Gastroesophageal sphincter (tissue), 4 donors: ENCODE measurements around the gene ZNF415. TPM values are rescaled to one million over a fixed set of nuclear protein-coding genes. Genes with fewer than 3 reads are reported as not detected.

Source experiments
- ATAC-seq: fragments of 150-250 bp; one replicate; pipeline ENCODE4 v1.9.1; 2016; ENCODE audit warnings: mild to moderate bottlenecking, moderate library complexity
- H3K27ac ChIP-seq, 4 donors: fragments of 200-600 bp; sonication (generic) in 3 of 4; 1 replicate in 3 of 4; 2 replicates in 1 of 4; pipeline ENCODE4 v1.5.1; 2016 to 2019
- H3K27me3 ChIP-seq: fragments of 200-600 bp; sonication (generic); one replicate; pipeline ENCODE4 v1.5.1; 2019
- H3K36me3 ChIP-seq, 2 donors: fragments of 200-600 bp; sonication (generic); one replicate each; pipeline ENCODE4 v1.5.1; 2019; ENCODE audit warnings: control low read depth in 1 of 2
- H3K4me1 ChIP-seq, 3 donors: fragments of 200-600 bp; sonication (generic); 1 replicate in 2 of 3; 2 replicates in 1 of 3; pipeline ENCODE4 v1.5.1; 2016 to 2019; ENCODE audit warnings: control low read depth in 2 of 3
- H3K4me3 ChIP-seq, 2 donors: fragments of 200-600 bp; sonication (generic); one replicate each; pipeline ENCODE4 v1.5.1; 2019; ENCODE audit warnings: mild to moderate bottlenecking in 1 of 2, moderate library complexity in 1 of 2
- H3K9me3 ChIP-seq, 3 donors: fragments of 200-600 bp; sonication (generic); one replicate each; pipeline ENCODE4 v1.5.1; 2017 to 2019; ENCODE audit warnings: control low read depth in 2 of 3
- EP300 ChIP-seq: sonication (generic); formaldehyde crosslinking; IDR thresholded peaks from one replicate; pipeline ENCODE4 v1.6.1; 2017; ENCODE audit warnings: antibody characterized with exemption, mild to moderate bottlenecking
- POLR2A ChIP-seq, 2 donors: fragments of 450-650 bp; IDR thresholded peaks; one replicate each; pipeline ENCODE4 v1.6.1; 2017; ENCODE audit warnings: antibody characterized with exemption in 2 of 2, mild to moderate bottlenecking in 2 of 2, moderate library complexity in 1 of 2
- POLR2AphosphoS5 ChIP-seq: sonication (generic); formaldehyde crosslinking; IDR thresholded peaks from one replicate; pipeline ENCODE4 v1.6.1; 2017; ENCODE audit warnings: antibody characterized with exemption
- WGBS, 2 donors: methylation state at CpG; one replicate each; pipeline ENCODE4 v1.1.5; 2018; ENCODE audit warnings: low coverage in 1 of 2; 5-methylcytosine and 5-hydroxymethylcytosine counted together
- total RNA-seq, 4 donors: library from RNA; depleted of rRNA; stranded (reverse); fragments of >200 nt; gene quantifications; one replicate each; pipeline ENCODE4 v1.1.0, GENCODE V29; 2016
- TF ChIP-seq, protein P1 (sequence below), 4 experiments: fragments of 200-600 bp in 2 of 4; fragments of 450-650 bp in 2 of 4; sonication (generic) in 1 of 4; IDR thresholded peaks; one replicate each; pipeline ENCODE4 v1.5.1; 2017 to 2019; ENCODE audit warnings: antibody characterized with exemption in 4 of 4, mild to moderate bottlenecking in 2 of 4, moderate library complexity in 2 of 4

Gene ZNF415
- total RNA-seq, 4 donors from 2014 or later, result 8.6 to 35.0 (median 14.1) TPM

DNA sequence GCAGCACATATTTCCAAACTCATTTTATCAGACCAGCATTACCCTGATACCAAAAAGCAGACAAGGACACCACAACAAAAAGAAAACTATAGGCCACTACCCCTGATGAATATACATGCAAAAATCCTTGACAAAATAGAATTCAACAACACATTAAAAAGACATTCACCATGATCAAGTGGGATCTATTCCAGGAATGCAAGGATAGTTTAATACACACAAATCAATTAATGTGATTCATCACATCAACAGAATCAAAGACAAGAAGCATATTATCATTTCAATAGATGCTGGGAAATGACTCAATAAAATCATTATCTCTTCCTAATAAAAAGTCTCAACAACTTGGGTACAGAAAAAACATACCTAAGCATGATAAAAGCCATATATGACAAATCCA, 14.9 kb upstream of the ZNF415 start:
- no peaks in the 10 kb centered on the region for H3K27me3 ChIP-seq
- TF ChIP-seq POLR2AphosphoS5, result no peak
- TF ChIP-seq EP300, result no peak
- no peak for TF ChIP-seq POLR2A (IDR thresholded peaks at IDR 0.05)
- TF ChIP-seq, protein P1, sequence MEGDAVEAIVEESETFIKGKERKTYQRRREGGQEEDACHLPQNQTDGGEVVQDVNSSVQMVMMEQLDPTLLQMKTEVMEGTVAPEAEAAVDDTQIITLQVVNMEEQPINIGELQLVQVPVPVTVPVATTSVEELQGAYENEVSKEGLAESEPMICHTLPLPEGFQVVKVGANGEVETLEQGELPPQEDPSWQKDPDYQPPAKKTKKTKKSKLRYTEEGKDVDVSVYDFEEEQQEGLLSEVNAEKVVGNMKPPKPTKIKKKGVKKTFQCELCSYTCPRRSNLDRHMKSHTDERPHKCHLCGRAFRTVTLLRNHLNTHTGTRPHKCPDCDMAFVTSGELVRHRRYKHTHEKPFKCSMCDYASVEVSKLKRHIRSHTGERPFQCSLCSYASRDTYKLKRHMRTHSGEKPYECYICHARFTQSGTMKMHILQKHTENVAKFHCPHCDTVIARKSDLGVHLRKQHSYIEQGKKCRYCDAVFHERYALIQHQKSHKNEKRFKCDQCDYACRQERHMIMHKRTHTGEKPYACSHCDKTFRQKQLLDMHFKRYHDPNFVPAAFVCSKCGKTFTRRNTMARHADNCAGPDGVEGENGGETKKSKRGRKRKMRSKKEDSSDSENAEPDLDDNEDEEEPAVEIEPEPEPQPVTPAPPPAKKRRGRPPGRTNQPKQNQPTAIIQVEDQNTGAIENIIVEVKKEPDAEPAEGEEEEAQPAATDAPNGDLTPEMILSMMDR (IDR thresholded peaks at IDR 0.05), result no peak
- no peak overlapping the region for H3K27ac ChIP-seq
- H3K9me3 ChIP-seq, result peaks cover 2 to 87% (median 3%) of the 10 kb centered on the region in 3 donors
- ATAC-seq, result no peak
- H3K36me3 ChIP-seq, result peaks cover 0 to 95% of the 10 kb centered on the region in 2 donors
- H3K4me3 ChIP-seq, result no peak overlapping the region
- H3K4me1 ChIP-seq, result no peaks in the 10 kb centered on the region

DNA sequence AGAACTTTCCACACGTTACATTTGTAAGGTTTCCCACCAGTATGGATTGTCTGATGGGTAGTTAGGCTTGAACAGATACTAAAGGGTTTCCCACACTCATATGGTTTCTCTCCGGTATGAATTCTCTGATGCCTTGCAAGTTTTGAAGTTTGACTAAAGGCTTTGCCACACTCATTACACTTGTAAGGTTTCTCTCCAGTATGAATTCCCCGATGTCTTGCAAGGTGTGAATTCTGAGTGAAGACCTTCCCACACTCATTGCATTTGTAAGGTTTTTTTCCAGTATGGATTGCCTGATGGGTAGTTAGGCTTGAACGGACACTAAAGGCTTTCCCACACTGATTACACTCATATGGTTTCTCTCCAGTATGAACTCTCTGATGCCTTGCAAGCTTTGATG, 7.6 kb upstream of the ZNF415 start:
- no peak for ATAC-seq
- Histone ChIP-seq H3K9me3 (peaks cover 2 to 74% (median 6%) of the 10 kb centered on the region in 3 donors), H3K36me3 (peaks cover 10 to 47% of the 10 kb centered on the region in 2 donors)

DNA sequence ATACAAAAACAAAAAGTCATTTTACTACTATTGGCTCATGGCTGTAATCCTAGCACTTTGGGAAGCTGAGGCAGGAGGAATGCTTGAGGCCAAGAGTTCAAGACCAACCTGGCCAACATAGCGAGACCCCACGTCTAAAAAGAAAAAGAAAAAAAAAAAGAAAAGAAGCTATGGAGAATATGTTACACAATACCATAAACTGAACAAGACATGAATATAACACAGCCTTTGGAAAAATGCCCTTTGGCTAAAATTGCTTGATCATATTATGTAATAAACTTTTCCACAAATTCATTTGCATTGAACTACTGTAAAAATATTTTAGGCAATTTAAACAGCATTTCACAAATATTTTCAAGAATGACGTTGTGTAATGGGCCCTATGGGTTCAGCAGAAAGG, 3.7 kb upstream of the ZNF415 start:
- H3K4me1 ChIP-seq, result peaks cover 0 to 9% (median 0%) of the 10 kb centered on the region in 3 donors
- ATAC-seq, result no peak
- TF ChIP-seq EP300 (no peak), POLR2AphosphoS5 (no peak), POLR2A (IDR thresholded peaks at IDR 0.05) (no peak)
- TF ChIP-seq, protein P1 (IDR thresholded peaks at IDR 0.05), result no peak
- no peak overlapping the region for H3K27ac ChIP-seq
- peaks cover 0 to 40% (median 6%) of the 10 kb centered on the region in 3 donors for H3K9me3 ChIP-seq
- WGBS, 2 donors, result 82 to 100% methylated on average over 1 to 3 of the region's 3 CpGs
- no peak overlapping the region for H3K4me3 ChIP-seq
- peaks cover 2 to 13% of the 10 kb centered on the region in 2 donors for H3K36me3 ChIP-seq
- H3K27me3 ChIP-seq, result no peaks in the 10 kb centered on the region

More for the DNA sequence above, 7.6 kb upstream of the ZNF415 start:
- no peak overlapping the region for H3K4me3 ChIP-seq
- no peaks in the 10 kb centered on the region for H3K27me3 ChIP-seq
- no peak overlapping the region for H3K27ac ChIP-seq
- TF ChIP-seq POLR2A (IDR thresholded peaks at IDR 0.05) (no peak), POLR2AphosphoS5 (no peak), EP300 (no peak)
- TF ChIP-seq, protein P1 (IDR thresholded peaks at IDR 0.05), result no peak
- H3K4me1 ChIP-seq, result no peaks in the 10 kb centered on the region
- WGBS, 2 donors, result 90 to 100% methylated on average over 3 to 4 of the region's 4 CpGs

DNA sequence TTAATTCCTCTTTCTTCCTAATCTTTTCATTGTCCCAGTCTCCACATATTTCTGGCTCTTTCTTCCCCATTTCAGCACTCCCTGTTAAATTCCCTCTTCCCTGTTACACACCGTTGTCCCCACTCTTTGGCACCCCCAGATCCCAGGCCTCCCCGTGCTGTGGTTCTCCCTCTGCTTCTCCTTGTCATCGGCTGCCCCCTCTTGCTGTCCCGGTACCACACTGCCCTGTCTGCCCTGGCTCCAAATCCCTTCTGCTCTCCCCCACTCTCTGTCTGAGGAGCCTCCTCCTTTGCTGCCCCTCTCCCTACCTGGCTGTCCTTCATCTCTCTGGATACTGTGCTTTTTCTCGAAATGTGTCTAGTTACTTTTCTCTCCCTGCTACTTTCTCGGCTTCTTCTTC, 983 bp downstream of the ZNF415 start:
- 29 to 31% methylated on average over 6 of the region's 6 CpGs for WGBS, 2 donors
- Histone ChIP-seq H3K4me3 (peak overlapping the region in 1 of 2 donors; percentile 57), H3K4me1 (peaks cover 0 to 19% (median 0%) of the 10 kb centered on the region in 3 donors), H3K36me3 (no peaks in the 10 kb centered on the region), H3K27ac (peak overlapping the region in 2 of 4 donors; percentile 85), H3K27me3 (no peaks in the 10 kb centered on the region), H3K9me3 (peaks cover 0 to under 1% (median 0%) of the 10 kb centered on the region in 3 donors)
- no peak for ATAC-seq
- no peak for TF ChIP-seq POLR2A (IDR thresholded peaks at IDR 0.05)
- TF ChIP-seq, protein P1 (IDR thresholded peaks at IDR 0.05), result no peak
- no peak for TF ChIP-seq POLR2AphosphoS5
- no peak for TF ChIP-seq EP300

DNA sequence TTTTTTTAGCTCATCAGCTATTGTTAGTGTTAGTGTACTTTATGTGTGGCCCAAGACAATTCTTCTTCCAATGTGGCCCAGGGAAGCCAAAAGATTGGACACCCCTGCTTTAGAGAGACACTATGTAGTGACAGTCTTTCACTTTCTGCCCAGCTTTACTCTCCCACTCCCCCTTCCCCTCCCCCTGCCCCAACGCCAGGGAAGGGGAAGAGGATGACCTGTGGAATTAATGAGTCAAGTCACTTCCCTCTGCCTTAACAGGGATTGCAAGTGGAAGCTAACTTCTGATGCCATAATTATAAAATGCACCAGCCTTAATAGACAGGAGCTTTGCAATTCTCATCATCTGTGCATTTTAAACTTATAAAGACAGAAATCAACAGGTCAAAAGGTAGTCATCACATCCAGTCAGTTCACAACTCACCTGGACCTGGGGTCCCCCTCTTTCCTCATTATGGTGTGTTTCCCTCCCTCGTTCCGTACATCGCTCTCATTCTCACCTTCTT, 1.6 kb downstream of the ZNF415 start:
- Histone ChIP-seq H3K27me3 (no peaks in the 10 kb centered on the region), H3K4me1 (peaks cover 0 to 19% (median 0%) of the 10 kb centered on the region in 3 donors), H3K4me3 (no peak overlapping the region), H3K36me3 (no peaks in the 10 kb centered on the region), H3K27ac (no peak overlapping the region), H3K9me3 (no peaks in the 10 kb centered on the region)
- ATAC-seq, result no peak
- TF ChIP-seq POLR2AphosphoS5 (no peak), POLR2A (IDR thresholded peaks at IDR 0.05) (no peak), EP300 (no peak)
- TF ChIP-seq, protein P1 (IDR thresholded peaks at IDR 0.05), result no peak
- WGBS, 2 donors, result 88 to 97% methylated on average over 3 to 4 of the region's 4 CpGs
